PC-9 (cell line): ENCODE measurements around the gene LEP.

ENCODE experiments used
- CTCF ChIP-seq: fragments of 200-600 bp; sonication (generic); conservative IDR thresholded peaks from 2 replicates; pipeline ENCODE4 v1.6.1; 2017; ENCODE audit warnings: mixed run types, antibody characterized with exemption, mild to moderate bottlenecking, moderate library complexity
- EZH2 ChIP-seq: fragments of 200-600 bp; sonication (generic); IDR thresholded peaks from 2 replicates; pipeline ENCODE4 v1.8.0; 2017; ENCODE audit warnings: antibody characterized with exemption, low read depth

DNA sequence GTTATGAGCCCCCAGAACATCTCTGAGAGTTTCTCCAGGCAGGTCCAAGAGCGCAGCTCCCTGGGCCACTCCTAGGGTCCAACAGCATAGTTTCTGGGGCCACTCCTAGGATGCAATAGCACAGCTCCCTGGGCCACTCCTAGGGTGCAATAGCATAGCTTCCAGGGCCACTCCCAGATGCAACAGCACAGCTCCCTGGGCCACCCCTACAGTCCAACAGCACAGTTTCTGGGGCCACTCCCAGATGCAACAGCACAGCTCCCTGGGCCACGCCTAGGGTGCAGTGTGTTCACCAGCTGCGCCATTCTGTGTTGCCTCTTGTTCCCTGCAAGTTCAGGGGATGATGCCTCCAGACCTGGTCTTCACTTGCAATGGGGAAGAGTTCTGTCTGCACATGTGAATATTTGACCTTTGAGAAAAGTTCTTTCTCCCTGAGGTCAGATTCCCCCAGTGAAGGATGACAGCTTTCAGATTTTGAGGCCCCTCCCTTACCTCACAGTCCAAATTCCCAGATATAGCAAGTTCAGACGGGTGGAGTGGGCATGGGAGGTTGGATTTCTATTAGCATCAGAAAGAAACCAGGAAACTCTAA, 43.0 kb upstream of the LEP start:
- TF ChIP-seq EZH2 (no peak), CTCF (no peak)
